HG03520 (cell line): ENCODE results near the gene SLC7A1.
A peak's percentile ranks its signal among the peaks of the same experiment; 100 is the strongest.
"Not testable (repeated sequence)": the region's sequence is repeated elsewhere in the genome, so short reads cannot be mapped to it uniquely, and the experiment has no call there.

Experiments used
- ATAC-seq: cut with Tn5 transposase; IDR thresholded peaks from one replicate; pipeline ENCODE4 v1.9.1; 2021; ENCODE audit warnings: mild to moderate bottlenecking, moderate library complexity; ENCODE audit not compliant: unreplicated experiment

The SLC7A1 gene

DNA sequence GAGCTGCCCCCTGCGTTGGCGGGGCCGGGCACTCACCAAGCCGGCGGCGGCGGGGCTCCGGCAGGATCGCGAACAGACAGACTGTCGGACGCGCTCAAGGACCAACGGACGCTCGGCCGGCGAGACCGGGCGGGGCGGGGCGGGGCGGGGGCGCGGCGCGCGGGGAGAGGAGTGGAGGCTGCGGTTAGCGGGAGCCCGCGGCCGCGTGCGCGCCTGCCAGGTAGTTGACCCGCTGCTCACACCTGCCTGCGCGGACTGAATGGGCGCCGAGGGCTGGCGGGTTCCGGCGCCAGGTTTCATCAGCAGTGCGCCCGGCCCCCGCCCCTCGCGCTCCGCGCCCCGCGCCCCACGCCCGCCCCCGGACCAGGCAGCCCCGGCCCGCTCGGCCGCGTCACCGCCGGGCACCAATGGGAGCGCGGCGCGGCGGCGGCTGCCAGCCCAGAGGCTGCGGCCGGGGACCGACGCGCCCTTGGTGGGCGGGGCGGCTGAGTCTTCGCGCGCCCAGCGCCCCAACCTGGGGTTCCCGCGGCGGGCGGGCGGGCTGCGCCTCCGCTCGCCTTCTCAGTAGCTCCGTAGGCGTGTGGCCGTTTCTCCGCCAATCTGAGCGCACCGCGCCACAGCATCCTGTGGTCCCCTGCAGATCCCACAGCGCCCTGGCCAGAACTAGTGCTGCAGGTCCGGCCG is at the start of gene SLC7A1:
TSS of gene SLC7A1 (minus strand) at position 309 of the 684 bp plus-strand sequence. CDS start 59,500 bp downstream, outside the sequence.
- peak; percentile 81 for ATAC-seq

DNA sequence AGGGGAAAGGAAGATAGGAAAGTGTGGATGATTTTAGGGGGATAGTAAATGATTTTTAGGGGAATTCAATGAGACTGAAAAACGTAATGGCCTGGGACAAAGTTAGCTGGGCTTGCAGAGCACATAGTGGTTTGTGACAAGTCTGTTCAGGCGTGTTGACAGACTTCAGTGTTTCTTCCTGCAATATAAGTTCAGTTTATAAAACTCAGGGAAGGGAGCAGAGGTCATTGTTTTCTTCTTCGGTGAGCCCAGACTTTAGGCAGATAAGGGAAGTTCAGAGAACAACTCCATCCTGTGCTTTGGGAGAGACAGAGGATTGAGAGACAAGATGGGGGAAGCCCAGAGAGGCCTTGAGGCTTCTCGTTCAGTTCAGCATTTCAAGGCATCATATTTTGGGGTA is 45.2 kb upstream of the SLC7A1 start:
- ATAC-seq, result no peak

DNA sequence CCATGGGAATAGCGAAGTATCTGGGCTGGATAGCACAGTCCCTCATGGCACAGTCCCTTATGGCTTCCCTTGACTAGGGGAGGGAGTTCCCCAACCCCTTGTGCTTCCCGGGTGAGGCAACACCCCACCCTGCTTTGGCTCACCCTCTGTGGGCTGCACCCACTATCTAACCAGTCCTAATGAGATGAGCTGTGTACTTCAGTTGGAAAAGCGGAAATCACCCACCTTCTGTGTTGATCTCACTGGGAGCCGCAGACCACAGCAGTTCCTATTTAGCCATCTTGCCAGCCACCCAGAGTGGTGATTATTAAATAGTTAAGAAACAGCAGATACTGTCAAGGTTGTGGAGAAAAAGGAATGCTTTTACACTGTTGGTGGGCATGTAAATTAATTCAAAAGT is 41.3 kb upstream of the SLC7A1 start:
- ATAC-seq, result not testable (repeated sequence)

DNA sequence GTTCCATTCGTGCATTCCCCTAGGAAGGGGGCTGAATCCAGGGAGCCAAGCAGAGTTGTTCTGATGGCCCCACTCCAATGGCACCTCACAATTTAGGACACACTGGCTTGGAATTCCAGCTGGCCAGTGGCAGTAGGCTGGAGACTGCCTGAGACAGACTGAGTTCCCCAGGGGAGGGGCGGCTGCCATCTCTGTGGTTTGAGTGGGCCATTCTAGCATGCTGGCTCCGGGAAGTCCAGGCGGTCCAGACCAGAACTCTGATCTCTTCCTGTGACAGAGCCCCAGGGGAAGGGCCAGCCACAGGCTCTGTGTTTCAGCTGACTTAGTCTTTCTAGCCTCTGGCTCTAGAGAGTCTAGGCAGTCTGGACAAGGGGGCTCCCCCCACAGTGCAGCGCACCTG is 29.5 kb upstream of the SLC7A1 start:
- no peak for ATAC-seq

DNA sequence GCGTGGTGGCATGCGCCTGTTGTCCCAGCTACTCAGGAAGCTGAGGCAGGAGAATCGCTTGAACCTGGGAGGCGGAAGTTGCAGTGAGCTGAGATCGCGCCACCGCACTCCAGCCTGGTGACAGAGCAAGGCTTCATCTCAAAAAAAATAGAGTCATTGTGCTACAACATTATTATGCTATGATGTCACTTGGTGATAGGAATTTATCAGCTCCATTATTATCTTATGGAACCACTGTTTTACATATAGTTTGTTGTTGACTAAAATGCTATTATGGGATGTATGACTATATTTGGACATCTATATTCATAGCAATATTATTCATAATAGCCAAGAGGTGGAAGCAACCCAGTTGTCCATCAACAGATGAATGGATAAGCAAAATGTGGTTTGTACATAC is 26.4 kb upstream of the SLC7A1 start:
- no peak for ATAC-seq

- ATAC-seq, result no peak
Measured at GRCh38 chr13:29621051-29621800, 25.7 kb upstream of the SLC7A1 start.

DNA sequence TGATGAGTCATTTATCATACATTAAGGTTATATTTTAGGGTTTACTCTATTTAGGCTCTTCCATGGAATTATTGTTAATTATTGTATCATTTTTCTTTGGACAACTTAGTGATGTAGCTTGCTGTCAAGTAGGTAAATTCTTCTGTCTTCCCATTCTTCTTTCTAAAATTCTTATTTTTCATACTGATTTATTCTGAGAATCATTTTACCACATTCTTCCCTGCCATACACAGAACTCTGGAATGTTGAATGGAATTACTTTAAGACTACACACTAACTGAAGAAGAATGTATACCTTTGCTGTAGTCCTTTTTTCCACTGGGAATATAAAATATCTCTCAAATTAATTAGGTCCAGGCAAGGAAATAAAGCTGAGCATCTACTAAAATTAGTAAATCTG is 24.5 kb upstream of the SLC7A1 start:
- ATAC-seq, result no peak

GRCh38 chr13:29613101-29613500 is 17.6 kb upstream of the SLC7A1 start:
- ATAC-seq, result no peak

GRCh38 chr13:29607465-29607864 is 12.0 kb upstream of the SLC7A1 start:
- no peak for ATAC-seq

- ATAC-seq, result no peak
Measured at GRCh38 chr13:29605860-29606526, 10.5 kb upstream of the SLC7A1 start.

- ATAC-seq, result no peak
Measured at GRCh38 chr13:29598321-29598720, 2.8 kb upstream of the SLC7A1 start.

DNA sequence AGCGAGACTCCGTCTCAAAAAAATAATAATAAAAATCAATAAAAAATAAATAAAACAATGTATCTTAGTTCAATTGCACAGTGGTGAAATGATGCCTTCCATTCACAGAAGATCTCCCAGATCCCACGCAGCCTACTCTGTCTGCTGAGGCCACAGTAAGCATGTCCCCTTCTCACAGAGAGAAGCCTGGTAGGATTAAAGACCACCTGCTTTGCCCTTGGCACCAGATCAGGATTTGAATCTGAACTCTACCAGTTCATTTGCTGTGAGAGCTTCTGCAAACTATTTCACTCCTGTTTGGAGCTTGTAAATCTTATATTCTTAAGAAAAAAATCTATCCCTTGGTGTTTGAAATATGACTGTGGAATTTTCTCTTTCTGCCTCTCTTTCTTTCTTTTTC is 2.2 kb upstream of the SLC7A1 start:
- ATAC-seq, result no peak

DNA sequence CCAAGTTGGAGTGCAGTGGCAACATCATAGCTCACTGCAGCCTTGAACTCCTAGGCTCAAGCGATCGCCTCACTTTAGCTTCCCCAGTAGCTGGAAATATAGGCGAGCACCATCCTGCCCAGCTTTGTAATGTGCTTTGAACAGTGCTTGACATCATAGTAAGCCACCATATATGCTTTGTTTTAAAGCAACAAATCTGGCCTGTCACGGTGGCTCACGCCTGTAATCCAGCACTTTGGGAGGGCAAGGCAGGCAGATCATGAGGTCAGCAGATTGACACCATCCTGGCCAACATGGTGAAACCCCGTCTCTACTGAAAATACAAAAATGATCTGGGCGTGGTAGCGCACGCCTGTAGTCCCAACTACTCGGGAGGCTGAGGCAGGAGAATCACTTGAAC is 1.8 kb upstream of the SLC7A1 start:
- ATAC-seq, result no peak

DNA sequence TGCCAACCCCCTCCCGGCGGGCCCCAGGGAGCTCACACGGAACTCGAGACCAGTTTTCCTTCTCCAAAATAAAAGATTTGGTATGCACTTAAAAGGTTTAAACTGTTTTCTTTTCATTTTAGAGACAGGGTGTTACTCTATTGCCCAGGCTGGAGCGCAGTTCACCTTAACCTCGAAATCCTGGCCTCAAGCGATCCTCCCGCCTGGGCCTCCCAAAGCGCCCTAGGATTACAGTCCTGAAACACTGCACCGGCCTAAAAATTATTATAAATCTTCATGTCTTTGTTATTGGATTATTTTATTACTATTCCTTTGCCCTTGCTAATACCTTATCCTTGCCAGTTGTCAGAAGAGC is 553 bp upstream of the SLC7A1 start:
- no peak for ATAC-seq

GRCh38 chr13:29594710-29595379 is 643 bp downstream of the SLC7A1 start:
- peak; percentile 30 for ATAC-seq

DNA sequence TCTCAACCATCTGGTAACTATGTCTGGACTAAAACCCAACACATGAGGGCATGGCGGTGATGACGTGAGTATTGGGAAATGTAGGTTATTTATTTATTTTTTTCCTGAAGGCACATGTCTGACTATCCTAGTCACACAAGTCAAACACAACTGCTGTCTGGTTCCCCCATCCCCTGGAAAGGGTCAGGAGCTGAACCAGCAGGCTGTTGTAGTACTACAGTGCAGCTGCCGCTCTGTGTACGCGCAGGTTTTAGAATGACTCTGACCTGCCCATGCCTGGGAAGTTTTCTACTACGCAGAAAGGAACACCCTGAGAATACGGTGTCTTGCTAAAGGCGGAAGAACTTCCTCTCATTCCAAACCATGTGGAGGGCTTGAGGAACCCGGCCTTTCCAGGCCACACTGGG is 1.2 kb downstream of the SLC7A1 start:
- ATAC-seq, result peak; percentile 20

- no peak for ATAC-seq
Measured at GRCh38 chr13:29593605-29594297, 1.7 kb downstream of the SLC7A1 start.

DNA sequence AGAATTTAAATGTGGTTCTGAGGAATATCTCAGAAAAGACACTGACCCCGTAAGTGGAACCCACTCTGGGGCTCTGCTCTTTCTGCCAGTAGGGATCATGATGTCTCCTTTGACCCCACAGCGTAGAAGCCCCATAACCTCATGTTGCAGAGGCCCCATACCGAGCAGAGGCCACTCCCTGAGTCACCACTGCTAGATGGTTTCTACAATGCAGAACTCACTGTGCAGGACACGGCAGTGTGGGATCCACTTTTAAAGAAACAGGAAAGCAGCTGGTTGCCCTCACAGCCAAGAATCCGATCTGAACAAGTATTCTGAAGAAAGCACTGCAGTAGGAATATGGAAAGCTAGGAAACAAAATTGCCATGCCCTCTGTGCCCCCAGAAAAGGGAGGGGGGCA is 4.2 kb downstream of the SLC7A1 start:
- no peak for ATAC-seq

GRCh38 chr13:29589967-29590366 is 5.5 kb downstream of the SLC7A1 start:
- ATAC-seq, result no peak

DNA sequence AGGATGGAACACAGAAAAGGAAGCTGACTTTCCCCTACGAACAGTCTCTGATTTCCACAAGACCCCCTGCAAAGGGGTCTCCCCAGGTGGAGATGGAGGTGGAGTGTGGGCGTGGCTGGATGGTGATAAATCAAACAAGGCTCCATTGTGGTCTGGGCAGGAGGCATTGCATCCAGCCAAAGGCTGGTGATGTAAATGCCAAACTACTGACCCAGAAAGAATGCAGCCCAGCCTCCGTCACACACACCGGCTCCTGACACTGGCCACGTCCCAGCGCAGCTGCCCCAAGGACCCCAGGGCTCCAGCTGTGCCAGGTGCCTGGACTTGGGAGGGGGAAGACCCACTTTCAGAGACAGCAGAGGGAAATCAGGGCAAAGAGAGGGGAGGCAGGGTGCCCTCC is 6.3 kb downstream of the SLC7A1 start:
- no peak for ATAC-seq

DNA sequence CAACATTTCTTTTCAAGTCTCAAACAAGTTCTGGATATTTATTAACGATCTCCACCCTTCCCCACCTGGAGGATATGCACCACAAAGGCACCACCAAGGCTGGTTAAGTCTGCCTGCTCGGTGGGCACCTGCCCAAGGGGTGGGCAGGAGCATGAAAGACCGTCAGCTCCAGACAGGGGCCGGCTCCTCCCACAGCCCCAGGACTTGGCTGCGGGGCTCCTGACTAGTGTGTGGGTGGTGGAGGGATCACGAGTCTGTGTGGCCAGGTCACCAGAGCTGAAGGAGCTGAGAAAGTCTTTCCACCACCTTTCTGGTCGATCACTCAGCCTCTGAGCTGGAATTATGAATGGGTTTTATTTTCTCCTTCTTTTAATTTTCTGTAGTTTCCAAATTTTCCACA is 7.8 kb downstream of the SLC7A1 start:
- ATAC-seq, result no peak
